ENCODE data around the gene CRACR2A.

Gene CRACR2A

GRCh38 chr12:3636328-3636727 is 116.6 kb downstream of the CRACR2A start:
- Histone ChIP-seq H3K36me3 (replicated peaks; ENCODE audit: insufficient read depth, low read length) (no peaks in the 10 kb centered on the region), H2AFZ (ENCODE audit: low read length) (no peak overlapping the region), H3K9ac (ENCODE audit: low read length) (no peak overlapping the region)

GRCh38 chr12:3634348-3634747 is 118.6 kb downstream of the CRACR2A start:
- H3K9me3 ChIP-seq (replicated peaks; ENCODE audit: insufficient read depth, low read length), result no peaks in the 10 kb centered on the region
- TF ChIP-seq EZH2phosphoT487 (IDR thresholded peaks at IDR 0.05; ENCODE audit: low read length) (no peak), EZH2 (optimal IDR thresholded peaks at IDR 0.05; ENCODE audit: low read depth, low read length) (no peak), CTCF (IDR thresholded peaks at IDR 0.05; ENCODE audit: low read length) (no peak)
- H3K27ac ChIP-seq (ENCODE audit: low read length), result no peak overlapping the region
- no peak overlapping the region for H3K9ac ChIP-seq (ENCODE audit: low read length)
- DNase-seq, result no peak
- no peaks in the 10 kb centered on the region for H4K20me1 ChIP-seq (ENCODE audit: insufficient read depth, low read length)
- H3K4me1 ChIP-seq (ENCODE audit: low read length), result no peaks in the 10 kb centered on the region
- H2AFZ ChIP-seq (ENCODE audit: low read length), result no peak overlapping the region
- no peaks in the 10 kb centered on the region for H3K79me2 ChIP-seq (ENCODE audit: low read length)
- no peak overlapping the region for H3K4me3 ChIP-seq (ENCODE audit: low read length)
- no peaks in the 10 kb centered on the region for H3K9me2 ChIP-seq (replicated peaks; ENCODE audit: insufficient read depth, low read length)
- H3F3A ChIP-seq (ENCODE audit: insufficient read depth, low read length), result no peaks in the 10 kb centered on the region
- H3K4me2 ChIP-seq (ENCODE audit: low read depth, low read length), result no peak overlapping the region
- no peaks in the 10 kb centered on the region for H3K36me3 ChIP-seq (replicated peaks; ENCODE audit: insufficient read depth, low read length)
- H3K27me3 ChIP-seq (replicated peaks; ENCODE audit: insufficient read depth, low read length), result no peaks in the 10 kb centered on the region

More at GRCh38 chr12:3636328-3636727, 116.6 kb downstream of the CRACR2A start:
- Histone ChIP-seq H3K27me3 (replicated peaks; ENCODE audit: insufficient read depth, low read length) (no peaks in the 10 kb centered on the region), H3K27ac (ENCODE audit: low read length) (no peak overlapping the region), H4K20me1 (ENCODE audit: insufficient read depth, low read length) (no peaks in the 10 kb centered on the region), H3K79me2 (ENCODE audit: low read length) (no peaks in the 10 kb centered on the region), H3K4me3 (ENCODE audit: low read length) (no peak overlapping the region), H3F3A (ENCODE audit: insufficient read depth, low read length) (no peaks in the 10 kb centered on the region), H3K9me2 (replicated peaks; ENCODE audit: insufficient read depth, low read length) (no peaks in the 10 kb centered on the region), H3K4me2 (ENCODE audit: low read depth, low read length) (no peak overlapping the region), H3K4me1 (ENCODE audit: low read length) (no peaks in the 10 kb centered on the region), H3K9me3 (replicated peaks; ENCODE audit: insufficient read depth, low read length) (no peaks in the 10 kb centered on the region)
- no peak for DNase-seq
- TF ChIP-seq EZH2 (optimal IDR thresholded peaks at IDR 0.05; ENCODE audit: low read depth, low read length), result no peak
- no peak for TF ChIP-seq EZH2phosphoT487 (IDR thresholded peaks at IDR 0.05; ENCODE audit: low read length)
- no peak for TF ChIP-seq CTCF (IDR thresholded peaks at IDR 0.05; ENCODE audit: low read length)

- no peak overlapping the region for H3K4me3 ChIP-seq (ENCODE audit: low read length)
- no peaks in the 10 kb centered on the region for H3K27me3 ChIP-seq (replicated peaks; ENCODE audit: insufficient read depth, low read length)
- no peak overlapping the region for H3K9ac ChIP-seq (ENCODE audit: low read length)
- no peak for DNase-seq
- H3K9me3 ChIP-seq (replicated peaks; ENCODE audit: insufficient read depth, low read length), result no peaks in the 10 kb centered on the region
- no peak overlapping the region for H3K27ac ChIP-seq (ENCODE audit: low read length)
- no peaks in the 10 kb centered on the region for H3K4me1 ChIP-seq (ENCODE audit: low read length)
- H2AFZ ChIP-seq (ENCODE audit: low read length), result no peak overlapping the region
- TF ChIP-seq CTCF (IDR thresholded peaks at IDR 0.05; ENCODE audit: low read length) (no peak), EZH2phosphoT487 (IDR thresholded peaks at IDR 0.05; ENCODE audit: low read length) (no peak), EZH2 (optimal IDR thresholded peaks at IDR 0.05; ENCODE audit: low read depth, low read length) (no peak)
- no peaks in the 10 kb centered on the region for H3K36me3 ChIP-seq (replicated peaks; ENCODE audit: insufficient read depth, low read length)
- H3K4me2 ChIP-seq (ENCODE audit: low read depth, low read length), result no peak overlapping the region
- no peaks in the 10 kb centered on the region for H3K79me2 ChIP-seq (ENCODE audit: low read length)
- no peaks in the 10 kb centered on the region for H3F3A ChIP-seq (ENCODE audit: insufficient read depth, low read length)
- no peaks in the 10 kb centered on the region for H3K9me2 ChIP-seq (replicated peaks; ENCODE audit: insufficient read depth, low read length)
- H4K20me1 ChIP-seq (ENCODE audit: insufficient read depth, low read length), result no peaks in the 10 kb centered on the region
These were observed 119.5 kb downstream of the CRACR2A start for GRCh38 chr12:3633396-3633795.

Measured in MM.1S (cell line).